22Rv1 (cell line): ENCODE data around the gene TBCEL.

Source experiments
- CTCF ChIP-seq: fragments of 450-650 bp; IDR thresholded peaks from 2 replicates; pipeline ENCODE4 v1.5.1; 2017; ENCODE audit warnings: mild to moderate bottlenecking
- ZFX ChIP-seq: fragments of 450-650 bp; IDR thresholded peaks from 2 replicates; pipeline ENCODE4 v1.6.1; 2017; ENCODE audit warnings: antibody characterized with exemption, borderline replicate concordance

- TF ChIP-seq CTCF, result no peak
- no peak for TF ChIP-seq ZFX
Measured at GRCh38 chr11:121067026-121067425, 43.1 kb downstream of the TBCEL start.
